GM18870 (cell line): ENCODE measurements around the gene IFNA10.
A peak's percentile ranks its signal among the peaks of the same experiment; 100 is the strongest.
"Not testable (repeated sequence)": the region's sequence is repeated elsewhere in the genome, so short reads cannot be mapped to it uniquely, and the experiment has no call there.

ENCODE experiments used
- ATAC-seq: cut with Tn5 transposase; IDR thresholded peaks from one replicate; pipeline ENCODE4 v1.9.1; 2021; ENCODE audit warnings: moderate library complexity; ENCODE audit not compliant: unreplicated experiment

The IFNA10 gene

GRCh38 chr9:21194867-21195776 lies 11.8 kb downstream of the IFNA10 start:
- ATAC-seq = peak; percentile 93

- ATAC-seq = not testable (repeated sequence)
These were observed 19.5 kb downstream of the IFNA10 start, which contains the start of gene IFNA4 for GRCh38 chr9:21187487-21187886. Gene IFNA4, minus strand, starts transcription at chr9:21187587. Its CDS starts 56 bp downstream, at chr9:21187531.

DNA sequence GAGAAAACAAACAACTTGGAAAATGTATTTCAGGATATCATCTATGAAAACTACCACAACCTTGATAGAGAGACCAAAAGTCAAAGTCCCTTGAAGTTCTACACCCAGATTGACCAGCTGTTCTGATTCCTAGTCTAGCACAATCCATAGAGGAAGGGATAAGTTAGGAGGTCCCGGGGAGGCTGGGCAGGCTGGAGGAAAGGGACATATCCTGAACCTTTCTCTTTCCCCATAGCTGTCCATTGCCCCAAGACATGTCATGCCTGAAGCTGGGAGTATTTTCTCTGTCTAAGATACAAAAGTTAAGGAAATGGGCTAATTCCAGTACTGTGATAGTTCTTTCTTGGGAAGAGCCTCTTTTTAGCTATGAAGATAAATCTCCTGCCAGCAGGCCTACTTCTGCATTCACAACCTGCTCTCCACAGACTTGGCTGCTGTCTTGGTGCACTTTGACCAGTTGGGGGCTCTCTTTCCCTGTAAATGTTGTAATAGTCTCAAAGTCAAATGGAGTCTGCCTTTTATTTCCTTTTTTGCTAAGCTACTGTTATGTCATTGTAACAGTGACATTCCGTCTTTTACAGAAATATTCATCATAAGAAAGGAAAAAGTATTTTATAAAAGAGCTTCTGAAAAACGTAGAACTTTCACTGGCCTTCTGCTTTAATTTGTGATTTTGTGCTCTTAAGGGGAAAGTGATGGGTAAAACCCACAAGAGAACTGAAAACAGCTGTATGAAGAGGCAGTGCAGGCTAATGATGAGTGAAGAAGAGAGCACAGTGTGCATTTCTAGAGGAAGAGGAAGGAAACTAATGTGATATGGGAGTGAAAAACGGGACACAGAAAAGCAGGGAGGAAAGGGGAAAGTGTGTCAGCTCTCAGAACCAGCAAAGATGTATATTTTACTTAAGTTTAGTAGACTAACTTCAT lies 23.9 kb downstream of the IFNA10 start:
- ATAC-seq = peak; percentile 94

GRCh38 chr9:21174671-21175070 lies 32.3 kb downstream of the IFNA10 start:
- no peak for ATAC-seq

- no peak for ATAC-seq
These were observed 34.8 kb downstream of the IFNA10 start for GRCh38 chr9:21172156-21172555.

DNA sequence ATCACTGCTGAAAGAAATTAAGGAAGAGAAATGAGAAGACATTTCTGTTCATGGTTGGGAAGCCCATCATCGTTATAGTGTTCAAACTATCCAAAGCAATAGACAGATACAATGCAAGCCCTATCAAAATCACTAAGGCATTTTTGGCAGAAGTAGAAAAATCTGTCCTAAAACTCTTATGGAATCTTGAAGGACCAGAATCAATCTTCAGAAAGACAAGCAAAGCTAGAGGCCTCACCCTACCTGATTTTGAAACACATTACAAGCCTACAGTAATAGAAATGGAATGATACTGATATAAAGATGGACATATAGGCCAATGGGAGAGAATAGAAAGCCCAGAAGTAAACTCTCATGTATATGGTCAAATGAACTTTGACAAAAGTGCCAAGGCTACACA lies 35.6 kb downstream of the IFNA10 start:
- ATAC-seq = no peak

- ATAC-seq = not testable (repeated sequence)
These were observed 40.4 kb downstream of the IFNA10 start, which contains the start of gene IFNA21 for GRCh38 chr9:21166560-21166959. Gene IFNA21, minus strand, starts transcription at chr9:21166660. Its CDS starts 48 bp downstream, at chr9:21166612.

DNA sequence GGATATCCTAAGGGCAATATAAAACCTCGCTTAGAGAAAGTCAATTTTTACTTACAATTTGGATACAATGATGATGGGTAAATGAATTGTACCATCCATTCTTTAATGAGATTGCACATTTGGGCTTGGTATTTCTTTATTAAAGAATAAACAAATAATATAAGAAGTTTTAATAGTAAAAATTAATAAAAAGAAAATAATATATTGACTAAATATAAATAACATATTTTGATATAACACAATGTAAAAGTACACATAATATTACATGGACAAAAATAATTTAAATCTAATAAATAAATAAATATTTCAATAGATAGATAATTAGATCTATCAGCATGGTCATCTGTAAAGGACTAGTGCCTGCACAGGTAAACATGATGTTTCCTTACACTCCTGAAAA lies 41.4 kb downstream of the IFNA10 start:
- ATAC-seq = no peak

- peak; percentile 86 for ATAC-seq
These were observed 46.8 kb downstream of the IFNA10 start for GRCh38 chr9:21160178-21160577.
